A673 (cell line): ENCODE measurements around the gene COL11A1. TPM values are rescaled to one million over a fixed set of nuclear protein-coding genes. Genes with fewer than 3 reads are reported as not detected.

Experiments used
- BruUV-seq: library from RNA; stranded (reverse); fragments of 400-500 nt; replicated peaks from 2 replicates; lab custom pipeline; 2021; lab: Mats Ljungman, UMichigan
- CTCF ChIA-PET: fragments of 300-600 bp; sonication (Branson Sonifier 250); formaldehyde crosslinking; loops from one replicate; lab custom pipeline; 2022; ENCODE audit warnings: antibody characterized with exemption; lab: Charles Lee
- POLR2A ChIA-PET: fragments of 300-600 bp; sonication (Branson Sonifier 250); formaldehyde crosslinking; loops from one replicate; lab custom pipeline; 2022; ENCODE audit warnings: antibody characterized with exemption; ENCODE audit not compliant: low non-redundant PET; lab: Charles Lee
- DNase-seq: peaks from one replicate; pipeline ENCODE4 v3.0.0-alpha.2; 2015; ENCODE audit warnings: low spot score
- H3K27ac ChIP-seq: fragments of 200-600 bp; sonication (generic); 2 replicates; pipeline ENCODE4 v1.5.1; 2016; ENCODE audit warnings: mixed run types, low read depth, mild to moderate bottlenecking, mixed read lengths, antibody characterized with exemption, low read length; ENCODE audit not compliant: poor library complexity, severe bottlenecking
- H3K27me3 ChIP-seq: fragments of 200-600 bp; sonication (generic); replicated peaks from 2 replicates; pipeline ENCODE4 v1.6.1; 2017; ENCODE audit warnings: mixed run types, low read depth, mild to moderate bottlenecking, mixed read lengths, antibody characterized with exemption, low read length; ENCODE audit not compliant: insufficient read depth, poor library complexity
- H3K36me3 ChIP-seq: fragments of 200-600 bp; sonication (generic); 2 replicates; pipeline ENCODE4 v1.6.1; 2016; ENCODE audit warnings: mixed run types, mild to moderate bottlenecking, mixed read lengths, antibody characterized with exemption, low read length; ENCODE audit not compliant: insufficient read depth, poor library complexity, severe bottlenecking
- H3K4me1 ChIP-seq: fragments of 200-600 bp; sonication (generic); 2 replicates; pipeline ENCODE4 v1.6.1; 2017; ENCODE audit warnings: mixed run types, mild to moderate bottlenecking, mixed read lengths, antibody characterized with exemption, low read length; ENCODE audit not compliant: insufficient read depth, poor library complexity, severe bottlenecking
- H3K4me3 ChIP-seq: fragments of 200-600 bp; sonication (generic); 2 replicates; pipeline ENCODE4 v1.5.1; 2016; ENCODE audit warnings: low read depth, mixed run types, mild to moderate bottlenecking, mixed read lengths, low read length; ENCODE audit not compliant: poor library complexity, severe bottlenecking
- H3K9me3 ChIP-seq: fragments of 200-600 bp; sonication (generic); 2 replicates; pipeline ENCODE4 v1.6.1; 2016; ENCODE audit warnings: mixed run types, low read depth, mild to moderate bottlenecking, mixed read lengths, antibody characterized with exemption, low read length; ENCODE audit not compliant: poor library complexity, severe bottlenecking
- CTCF ChIP-seq: fragments of 300-800, 200-600 bp; sonication (generic); conservative IDR thresholded peaks from 2 replicates; pipeline ENCODE4 v1.5.1; 2017; ENCODE audit warnings: low read depth, mild to moderate bottlenecking, antibody characterized with exemption, low read length, moderate library complexity, mixed read lengths
- EZH2 ChIP-seq: fragments of 200-600 bp; sonication (generic); IDR thresholded peaks from 2 replicates; pipeline ENCODE4 v1.6.1; 2017; ENCODE audit warnings: borderline replicate concordance, low read depth, mild to moderate bottlenecking, mixed read lengths, antibody characterized with exemption, low read length; ENCODE audit not compliant: poor library complexity, severe bottlenecking
- intact Hi-C: fragments of 100-400 bp; cut with micrococcal nuclease; formaldehyde crosslinking; loops from one replicate; pipeline ENCODE4 v1.10.0; 2022; ENCODE audit not compliant: unreplicated experiment
- total RNA-seq: library from RNA; stranded (reverse); gene quantifications from 2 replicates; pipeline ENCODE4 v1.2.3, GENCODE V29; 2021

COL11A1 gene
- total RNA-seq, 1 experiment from 2014 or later, result 0.37 TPM

GRCh38 chr1:103074224-103074623, 34.1 kb downstream of the COL11A1 start:
- BruUV-seq, result no TSS peak
- intact Hi-C loops, result no loop called here
- no peaks in the 10 kb centered on the region for H3K36me3 ChIP-seq

DNA sequence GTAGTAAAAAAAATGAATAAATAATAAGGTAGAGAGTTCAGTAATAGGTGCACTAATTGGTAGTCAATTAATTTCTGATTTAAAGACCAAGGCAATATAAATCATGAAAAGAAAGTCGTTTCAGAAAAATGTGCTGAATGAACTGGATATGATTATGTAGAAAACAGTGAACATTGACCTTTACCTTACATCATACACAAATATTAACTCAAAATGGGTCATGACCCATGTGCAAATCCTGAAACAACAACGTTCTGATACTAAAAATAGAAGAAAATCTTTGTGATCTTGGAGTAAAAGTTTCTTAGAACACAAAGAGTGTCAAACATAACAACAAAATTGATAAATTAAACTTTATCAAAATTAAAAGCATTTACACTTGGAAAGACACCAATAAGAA, 39.1 kb downstream of the COL11A1 start:
- Histone ChIP-seq H3K36me3 (no peaks in the 10 kb centered on the region), H3K9me3 (no peaks in the 10 kb centered on the region), H3K4me3 (no peak overlapping the region), H3K4me1 (no peaks in the 10 kb centered on the region), H3K27me3 (no peaks in the 10 kb centered on the region), H3K27ac (no peak overlapping the region)
- ChIA-PET POLR2A (no interaction called here), CTCF (no interaction called here)
- intact Hi-C loops, result no loop called here
- no peak for DNase-seq
- TF ChIP-seq CTCF (no peak), EZH2 (no peak)
- no TSS peak for BruUV-seq

More at GRCh38 chr1:103074224-103074623, 34.1 kb downstream of the COL11A1 start:
- POLR2A ChIA-PET, result no interaction called here
- CTCF ChIA-PET, result no interaction called here
- H3K27me3 ChIP-seq, result no peaks in the 10 kb centered on the region
- no peak for DNase-seq
- H3K4me3 ChIP-seq, result no peak overlapping the region
- no peak overlapping the region for H3K27ac ChIP-seq
- no peaks in the 10 kb centered on the region for H3K4me1 ChIP-seq
- TF ChIP-seq CTCF, result no peak
- no peak for TF ChIP-seq EZH2
- no peaks in the 10 kb centered on the region for H3K9me3 ChIP-seq

DNA sequence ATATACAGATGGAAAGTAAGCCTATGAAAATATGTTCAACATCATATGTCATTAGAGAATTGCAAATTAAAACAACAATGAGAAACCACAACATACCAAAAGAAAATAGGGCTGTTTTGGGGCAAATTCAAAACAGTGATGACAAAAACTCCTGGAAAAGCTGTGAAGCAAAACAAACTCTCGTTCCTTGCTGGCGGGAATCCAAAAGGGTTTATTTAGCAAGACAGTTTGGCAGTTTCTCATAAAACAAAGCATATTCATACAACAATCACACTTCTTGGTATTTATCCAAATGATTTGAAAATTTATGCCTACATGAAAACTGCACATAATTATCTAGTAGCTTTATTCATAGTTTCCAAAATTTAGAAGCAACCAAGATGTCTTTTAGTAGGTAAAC, 44.4 kb downstream of the COL11A1 start:
- H3K4me1 ChIP-seq, result no peaks in the 10 kb centered on the region
- no peak for TF ChIP-seq CTCF
- TF ChIP-seq EZH2, result no peak
- CTCF ChIA-PET, result no interaction called here

More for the DNA sequence above, 44.4 kb downstream of the COL11A1 start:
- intact Hi-C loops, result no loop called here
- Histone ChIP-seq H3K27ac (no peak overlapping the region), H3K9me3 (no peaks in the 10 kb centered on the region), H3K36me3 (no peaks in the 10 kb centered on the region), H3K27me3 (no peaks in the 10 kb centered on the region), H3K4me3 (no peak overlapping the region)
- no peak for DNase-seq
- POLR2A ChIA-PET, result no interaction called here
- no TSS peak for BruUV-seq
